SJSA1 (cell line): ENCODE measurements around the gene TBCD. TPM values are rescaled to one million over a fixed set of nuclear protein-coding genes. Genes with fewer than 3 reads are reported as not detected.
A peak's percentile ranks its signal among the peaks of the same experiment; 100 is the strongest.

Source experiments
- DNase-seq, 2 experiments: peaks; one replicate each; pipeline ENCODE4 v3.0.0-alpha.2; 2015 to 2020; ENCODE audit warnings: low spot score in 2 of 2, low read depth in 1 of 2
- H3K27ac ChIP-seq: fragments of 250-450 bp; sonication (Bioruptor Pico); 2 replicates; pipeline ENCODE4 v1.5.1; 2020; ENCODE audit warnings: mild to moderate bottlenecking, moderate library complexity
- H3K27me3 ChIP-seq: fragments of 250-450 bp; sonication (Bioruptor Pico); replicated peaks from 2 replicates; pipeline ENCODE4 v1.5.1; 2020; ENCODE audit warnings: mild to moderate bottlenecking, moderate library complexity
- H3K36me3 ChIP-seq: fragments of 250-450 bp; sonication (Bioruptor Pico); 2 replicates; pipeline ENCODE4 v1.5.1; 2020; ENCODE audit warnings: mild to moderate bottlenecking
- H3K4me1 ChIP-seq: fragments of 250-450 bp; sonication (Bioruptor Pico); replicated peaks from 2 replicates; pipeline ENCODE4 v1.6.1; 2021; ENCODE audit warnings: mild to moderate bottlenecking
- H3K4me3 ChIP-seq: fragments of 250-450 bp; sonication (Bioruptor Pico); 2 replicates; pipeline ENCODE4 v1.5.1; 2020; ENCODE audit warnings: mild to moderate bottlenecking
- H3K9me3 ChIP-seq: fragments of 250-450 bp; sonication (Bioruptor Pico); replicated peaks from 2 replicates; pipeline ENCODE4 v1.5.1; 2020; ENCODE audit warnings: mild to moderate bottlenecking
- total RNA-seq: library from RNA; depleted of rRNA; stranded (reverse); fragments of >200 nt; shearing (Covaris generic); gene quantifications from 2 replicates; pipeline ENCODE4 v1.2.3, GENCODE V29; 2014

The TBCD gene
- total RNA-seq, 1 experiment from 2014 or later, result 39.4 TPM

GRCh38 chr17:82863941-82864712, 112.3 kb downstream of the TBCD start:
- no peaks in the 10 kb centered on the region for H3K9me3 ChIP-seq
- peak overlapping the region; percentile 11 for H3K27ac ChIP-seq
- H3K4me1 ChIP-seq, result peaks cover 46% of the 10 kb centered on the region
- no peaks in the 10 kb centered on the region for H3K27me3 ChIP-seq
- H3K36me3 ChIP-seq, result 0 out of 2 replicates have a peak, but pooled peaks cover 5% of the 10 kb centered on the region
- DNase-seq, result peak; percentile 83
- no peak overlapping the region for H3K4me3 ChIP-seq

- DNase-seq, result no peak
- peaks cover 9% of the 10 kb centered on the region; the same call in 1 of the 2 replicates for H3K36me3 ChIP-seq
- no peaks in the 10 kb centered on the region for H3K27me3 ChIP-seq
- H3K9me3 ChIP-seq, result no peaks in the 10 kb centered on the region
- H3K27ac ChIP-seq, result no peak overlapping the region
- peaks cover 41% of the 10 kb centered on the region for H3K4me1 ChIP-seq
- no peak overlapping the region for H3K4me3 ChIP-seq
Measured at GRCh38 chr17:82864713-82865248, 112.9 kb downstream of the TBCD start.

DNA sequence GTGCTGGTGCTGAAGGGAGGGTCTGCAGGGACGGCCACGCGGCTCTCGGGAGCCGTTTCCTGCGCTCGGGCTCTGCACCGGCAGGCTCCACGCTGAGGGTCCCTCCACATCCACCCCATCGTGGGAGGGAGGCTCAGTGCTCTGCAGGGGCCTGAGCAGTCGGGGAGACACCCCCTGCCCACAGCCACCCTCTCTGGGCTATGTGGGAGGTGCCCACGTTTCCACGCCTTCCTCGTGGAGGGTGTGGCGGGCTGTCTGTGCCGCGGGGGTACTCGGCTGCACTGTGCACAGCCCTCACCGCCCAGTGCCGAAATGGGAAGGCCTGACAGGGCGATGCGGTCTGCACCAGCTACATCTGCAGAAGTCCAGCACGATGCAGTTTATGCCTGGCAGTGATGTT, 113.4 kb downstream of the TBCD start:
- peaks cover 14% of the 10 kb centered on the region for H3K36me3 ChIP-seq
- no peak for DNase-seq
- H3K27ac ChIP-seq, result no peak overlapping the region
- H3K27me3 ChIP-seq, result no peaks in the 10 kb centered on the region
- H3K9me3 ChIP-seq, result no peaks in the 10 kb centered on the region
- peaks cover 36% of the 10 kb centered on the region for H3K4me1 ChIP-seq
- no peak overlapping the region for H3K4me3 ChIP-seq

- H3K9me3 ChIP-seq, result no peaks in the 10 kb centered on the region
- H3K36me3 ChIP-seq, result peaks cover 20% of the 10 kb centered on the region
- H3K4me1 ChIP-seq, result peaks cover 30% of the 10 kb centered on the region
- DNase-seq, result no peak
- H3K27me3 ChIP-seq, result no peaks in the 10 kb centered on the region
- H3K4me3 ChIP-seq, result no peak overlapping the region
- no peak overlapping the region for H3K27ac ChIP-seq
Measured at GRCh38 chr17:82865774-82866395, 114.0 kb downstream of the TBCD start.

GRCh38 chr17:82866590-82867191, 114.8 kb downstream of the TBCD start:
- DNase-seq, result peak in 1 of 2 experiments; percentile 47

GRCh38 chr17:82867763-82868325, 116.0 kb downstream of the TBCD start:
- no peak overlapping the region for H3K27ac ChIP-seq
- no peak overlapping the region for H3K4me3 ChIP-seq
- peaks cover 29% of the 10 kb centered on the region for H3K4me1 ChIP-seq
- no peaks in the 10 kb centered on the region for H3K27me3 ChIP-seq
- peaks cover 36% of the 10 kb centered on the region for H3K36me3 ChIP-seq
- H3K9me3 ChIP-seq, result no peaks in the 10 kb centered on the region
- DNase-seq, result no peak

More at GRCh38 chr17:82866590-82867191, 114.8 kb downstream of the TBCD start:
- Histone ChIP-seq H3K36me3 (peaks cover 28% of the 10 kb centered on the region), H3K9me3 (no peaks in the 10 kb centered on the region), H3K4me1 (peaks cover 29% of the 10 kb centered on the region), H3K27me3 (no peaks in the 10 kb centered on the region), H3K4me3 (no peak overlapping the region), H3K27ac (no peak overlapping the region)

DNA sequence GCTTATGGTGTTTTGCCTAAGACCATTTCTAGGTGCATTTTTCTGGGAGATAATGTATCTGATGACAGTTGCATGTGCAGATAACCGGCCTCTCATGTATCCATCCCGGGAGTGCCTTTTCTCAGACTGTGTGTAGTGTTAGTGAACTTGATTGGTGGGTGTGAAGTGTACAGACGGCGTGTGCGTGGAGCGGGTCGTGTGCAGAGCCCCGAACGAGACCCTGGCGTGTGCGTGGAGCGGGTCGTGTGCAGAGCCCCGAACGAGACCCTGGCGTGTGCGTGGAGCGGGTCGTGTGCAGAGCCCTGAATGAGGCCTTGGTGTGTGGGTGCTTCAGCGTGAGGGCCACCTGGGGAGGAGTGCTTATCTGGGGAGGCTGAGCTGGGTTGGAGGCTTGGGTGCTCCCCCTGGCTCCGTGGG, 116.9 kb downstream of the TBCD start:
- H3K4me1 ChIP-seq, result peaks cover 24% of the 10 kb centered on the region
- H3K27ac ChIP-seq, result no peak overlapping the region
- H3K27me3 ChIP-seq, result no peaks in the 10 kb centered on the region
- peaks cover 39% of the 10 kb centered on the region for H3K36me3 ChIP-seq
- H3K4me3 ChIP-seq, result no peak overlapping the region
- H3K9me3 ChIP-seq, result no peaks in the 10 kb centered on the region
- no peak for DNase-seq

GRCh38 chr17:82869536-82869935, 117.7 kb downstream of the TBCD start:
- no peak overlapping the region for H3K4me3 ChIP-seq

DNA sequence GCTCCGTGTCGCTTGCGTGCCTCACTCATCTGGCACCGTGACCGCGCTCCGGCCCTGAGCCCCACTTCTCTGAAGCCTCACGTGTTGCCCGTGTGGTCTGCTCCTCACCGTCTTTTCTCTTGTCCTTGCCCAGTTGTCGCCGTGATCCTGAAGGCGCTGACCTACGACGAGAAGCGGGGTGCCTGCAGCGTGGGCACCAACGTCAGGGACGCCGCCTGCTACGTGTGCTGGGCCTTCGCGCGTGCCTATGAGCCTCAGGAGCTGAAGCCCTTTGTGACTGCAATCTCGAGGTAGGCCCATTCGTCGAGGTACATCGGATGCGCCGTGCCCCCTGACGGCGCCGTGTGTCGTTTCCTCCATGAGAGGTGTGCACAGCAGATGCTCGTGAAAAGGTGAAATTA, 118.2 kb downstream of the TBCD start:
- Histone ChIP-seq H3K4me1 (peaks cover 12% of the 10 kb centered on the region), H3K36me3 (peaks cover 41% of the 10 kb centered on the region), H3K27ac (no peak overlapping the region), H3K9me3 (no peaks in the 10 kb centered on the region), H3K4me3 (no peak overlapping the region), H3K27me3 (no peaks in the 10 kb centered on the region)
- DNase-seq, result no peak

More at GRCh38 chr17:82869536-82869935, 117.7 kb downstream of the TBCD start:
- Histone ChIP-seq H3K27me3 (no peaks in the 10 kb centered on the region), H3K9me3 (no peaks in the 10 kb centered on the region), H3K4me1 (peaks cover 15% of the 10 kb centered on the region), H3K36me3 (peaks cover 41% of the 10 kb centered on the region), H3K27ac (no peak overlapping the region)
- no peak for DNase-seq

GRCh38 chr17:82870541-82870940, 118.7 kb downstream of the TBCD start:
- no peak for DNase-seq
- no peaks in the 10 kb centered on the region for H3K9me3 ChIP-seq
- no peak overlapping the region for H3K4me3 ChIP-seq
- H3K36me3 ChIP-seq, result peaks cover 41% of the 10 kb centered on the region
- peaks cover 12% of the 10 kb centered on the region for H3K4me1 ChIP-seq
- H3K27ac ChIP-seq, result no peak overlapping the region
- H3K27me3 ChIP-seq, result no peaks in the 10 kb centered on the region

GRCh38 chr17:82871056-82871775, 119.4 kb downstream of the TBCD start:
- H3K27ac ChIP-seq, result no peak overlapping the region
- DNase-seq, result no peak
- no peaks in the 10 kb centered on the region for H3K27me3 ChIP-seq
- no peaks in the 10 kb centered on the region for H3K9me3 ChIP-seq
- no peak overlapping the region for H3K4me3 ChIP-seq
- H3K36me3 ChIP-seq, result peaks cover 41% of the 10 kb centered on the region
- H3K4me1 ChIP-seq, result peaks cover 14% of the 10 kb centered on the region

DNA sequence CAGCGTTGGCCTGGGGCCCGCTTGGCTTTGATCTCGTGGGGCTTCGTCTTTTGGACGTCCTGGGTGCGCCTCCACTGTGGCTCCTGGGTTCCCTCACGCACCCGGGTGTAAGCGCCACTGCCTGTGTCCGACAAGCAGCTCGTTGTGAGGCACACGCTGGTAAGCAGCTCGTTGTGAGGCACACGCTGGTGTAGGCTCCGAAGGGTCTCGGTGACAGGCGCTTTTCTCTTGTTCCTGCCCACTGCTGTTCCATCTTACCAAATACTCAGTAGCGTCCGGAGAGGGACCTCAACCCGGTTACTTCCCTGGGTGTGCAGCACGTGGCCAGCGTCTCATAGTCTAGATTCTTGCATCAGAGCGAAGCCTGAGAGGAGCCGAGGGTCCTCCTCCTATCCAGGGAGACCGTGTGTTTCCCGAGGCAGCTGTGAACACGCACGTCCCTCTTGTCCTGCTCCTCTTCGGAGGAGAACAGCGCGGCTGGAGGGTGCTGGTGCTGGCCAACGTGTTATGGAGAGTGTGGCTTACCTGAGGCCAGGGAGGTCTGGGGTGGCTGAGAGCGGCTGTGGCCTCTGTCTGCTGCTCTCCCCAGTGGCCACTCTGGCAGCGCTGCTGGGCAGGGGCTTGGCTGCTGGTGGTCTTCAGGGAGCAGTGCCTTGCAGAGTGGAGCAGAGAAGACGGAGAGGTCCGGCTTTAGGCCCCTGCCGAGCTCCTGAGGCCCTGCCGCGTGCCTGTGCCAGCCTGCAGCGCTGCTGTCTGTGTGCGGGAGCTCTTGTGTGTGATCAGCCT, 120.1 kb downstream of the TBCD start:
- Histone ChIP-seq H3K27ac (no peak overlapping the region), H3K4me1 (peaks cover 11% of the 10 kb centered on the region), H3K27me3 (no peaks in the 10 kb centered on the region), H3K4me3 (no peak overlapping the region), H3K9me3 (no peaks in the 10 kb centered on the region), H3K36me3 (peaks cover 36% of the 10 kb centered on the region)
- no peak for DNase-seq
